ENCODE results near the gene MEOX1. TPM values are rescaled to one million over a fixed set of nuclear protein-coding genes. Genes with fewer than 3 reads are reported as not detected.

MEOX1 gene
- total RNA-seq, 1 experiment from 2014 or later: not detected

GRCh38 chr17:43710101-43710500 is 48.4 kb upstream of the MEOX1 start (continued):
- TF ChIP-seq NFYB (CRISPR knock-in tag; conservative IDR thresholded peaks at IDR 0.05; ENCODE audit: low read depth): no peak
- TF ChIP-seq, protein P1, sequence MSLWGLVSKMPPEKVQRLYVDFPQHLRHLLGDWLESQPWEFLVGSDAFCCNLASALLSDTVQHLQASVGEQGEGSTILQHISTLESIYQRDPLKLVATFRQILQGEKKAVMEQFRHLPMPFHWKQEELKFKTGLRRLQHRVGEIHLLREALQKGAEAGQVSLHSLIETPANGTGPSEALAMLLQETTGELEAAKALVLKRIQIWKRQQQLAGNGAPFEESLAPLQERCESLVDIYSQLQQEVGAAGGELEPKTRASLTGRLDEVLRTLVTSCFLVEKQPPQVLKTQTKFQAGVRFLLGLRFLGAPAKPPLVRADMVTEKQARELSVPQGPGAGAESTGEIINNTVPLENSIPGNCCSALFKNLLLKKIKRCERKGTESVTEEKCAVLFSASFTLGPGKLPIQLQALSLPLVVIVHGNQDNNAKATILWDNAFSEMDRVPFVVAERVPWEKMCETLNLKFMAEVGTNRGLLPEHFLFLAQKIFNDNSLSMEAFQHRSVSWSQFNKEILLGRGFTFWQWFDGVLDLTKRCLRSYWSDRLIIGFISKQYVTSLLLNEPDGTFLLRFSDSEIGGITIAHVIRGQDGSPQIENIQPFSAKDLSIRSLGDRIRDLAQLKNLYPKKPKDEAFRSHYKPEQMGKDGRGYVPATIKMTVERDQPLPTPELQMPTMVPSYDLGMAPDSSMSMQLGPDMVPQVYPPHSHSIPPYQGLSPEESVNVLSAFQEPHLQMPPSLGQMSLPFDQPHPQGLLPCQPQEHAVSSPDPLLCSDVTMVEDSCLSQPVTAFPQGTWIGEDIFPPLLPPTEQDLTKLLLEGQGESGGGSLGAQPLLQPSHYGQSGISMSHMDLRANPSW (CRISPR knock-in tag; conservative IDR thresholded peaks at IDR 0.05; ENCODE audit: low read depth): no peak

DNA sequence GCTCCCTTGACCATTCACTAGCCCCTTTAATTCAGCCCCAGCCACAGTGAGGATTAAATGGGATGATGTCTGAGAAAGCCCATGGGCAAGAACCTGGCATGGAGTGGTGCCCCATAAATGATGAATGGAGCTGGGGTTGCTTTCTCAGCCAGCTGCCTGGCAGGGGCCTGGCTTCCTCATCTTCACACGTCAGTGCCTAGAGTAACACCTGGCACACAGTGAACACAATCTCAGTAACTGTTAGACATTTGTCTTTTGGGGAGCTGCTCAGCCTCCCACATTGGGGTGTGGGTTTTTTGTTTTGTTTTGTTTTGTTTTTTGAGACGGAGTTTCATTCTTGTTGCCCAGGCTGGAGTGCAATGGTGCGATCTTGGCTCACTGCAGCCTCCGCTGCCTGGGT is 47.5 kb upstream of the MEOX1 start:
- DNase-seq (ENCODE audit: low spot score) (no peak), ATAC-seq (no peak)
- CTCF ChIA-PET: no interaction called here
- Mint-ChIP-seq H3K9me3 (peaks cover 8% of the 10 kb centered on the region), H3K27ac (no peak overlapping the region), H3K36me3 (no peaks in the 10 kb centered on the region), H3K27me3 (ENCODE audit: low read depth) (peaks cover 34% of the 10 kb centered on the region), H3K4me1 (peaks cover 12% of the 10 kb centered on the region), H3K4me3 (no peak overlapping the region)
- TF ChIP-seq AR (CRISPR knock-in tag; IDR thresholded peaks at IDR 0.05): no peak
- TF ChIP-seq EMX1 (CRISPR knock-in tag; IDR thresholded peaks at IDR 0.05): no peak
- no peak for TF ChIP-seq ERG (CRISPR knock-in tag; IDR thresholded peaks at IDR 0.05)
- TF ChIP-seq FOXP1 (CRISPR knock-in tag; IDR thresholded peaks at IDR 0.05; ENCODE audit: borderline replicate concordance): no peak
- TF ChIP-seq, protein P2, sequence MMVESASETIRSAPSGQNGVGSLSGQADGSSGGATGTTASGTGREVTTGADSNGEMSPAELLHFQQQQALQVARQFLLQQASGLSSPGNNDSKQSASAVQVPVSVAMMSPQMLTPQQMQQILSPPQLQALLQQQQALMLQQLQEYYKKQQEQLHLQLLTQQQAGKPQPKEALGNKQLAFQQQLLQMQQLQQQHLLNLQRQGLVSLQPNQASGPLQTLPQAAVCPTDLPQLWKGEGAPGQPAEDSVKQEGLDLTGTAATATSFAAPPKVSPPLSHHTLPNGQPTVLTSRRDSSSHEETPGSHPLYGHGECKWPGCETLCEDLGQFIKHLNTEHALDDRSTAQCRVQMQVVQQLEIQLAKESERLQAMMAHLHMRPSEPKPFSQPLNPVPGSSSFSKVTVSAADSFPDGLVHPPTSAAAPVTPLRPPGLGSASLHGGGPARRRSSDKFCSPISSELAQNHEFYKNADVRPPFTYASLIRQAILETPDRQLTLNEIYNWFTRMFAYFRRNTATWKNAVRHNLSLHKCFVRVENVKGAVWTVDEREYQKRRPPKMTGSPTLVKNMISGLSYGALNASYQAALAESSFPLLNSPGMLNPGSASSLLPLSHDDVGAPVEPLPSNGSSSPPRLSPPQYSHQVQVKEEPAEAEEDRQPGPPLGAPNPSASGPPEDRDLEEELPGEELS (CRISPR knock-in tag; IDR thresholded peaks at IDR 0.05): no peak
- no peak for TF ChIP-seq NFATC4 (CRISPR knock-in tag; IDR thresholded peaks at IDR 0.05)
- TF ChIP-seq ZNF263 (CRISPR knock-in tag; IDR thresholded peaks at IDR 0.05; ENCODE audit: low read depth): no peak
- TF ChIP-seq, protein P3, sequence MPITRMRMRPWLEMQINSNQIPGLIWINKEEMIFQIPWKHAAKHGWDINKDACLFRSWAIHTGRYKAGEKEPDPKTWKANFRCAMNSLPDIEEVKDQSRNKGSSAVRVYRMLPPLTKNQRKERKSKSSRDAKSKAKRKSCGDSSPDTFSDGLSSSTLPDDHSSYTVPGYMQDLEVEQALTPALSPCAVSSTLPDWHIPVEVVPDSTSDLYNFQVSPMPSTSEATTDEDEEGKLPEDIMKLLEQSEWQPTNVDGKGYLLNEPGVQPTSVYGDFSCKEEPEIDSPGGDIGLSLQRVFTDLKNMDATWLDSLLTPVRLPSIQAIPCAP (CRISPR knock-in tag; IDR thresholded peaks at IDR 0.05): no peak
- TF ChIP-seq, protein P4, sequence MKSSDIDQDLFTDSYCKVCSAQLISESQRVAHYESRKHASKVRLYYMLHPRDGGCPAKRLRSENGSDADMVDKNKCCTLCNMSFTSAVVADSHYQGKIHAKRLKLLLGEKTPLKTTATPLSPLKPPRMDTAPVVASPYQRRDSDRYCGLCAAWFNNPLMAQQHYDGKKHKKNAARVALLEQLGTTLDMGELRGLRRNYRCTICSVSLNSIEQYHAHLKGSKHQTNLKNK (CRISPR knock-in tag; IDR thresholded peaks at IDR 0.05): no peak
- no peak for TF ChIP-seq ZNF219 (CRISPR knock-in tag; IDR thresholded peaks at IDR 0.05; ENCODE audit: borderline replicate concordance)
- POLR2A ChIA-PET: interaction anchor here (1.8 kb wide), 1 partner anchor 46 kb away, joined by 4 read pairs; no protein-coding TSS in a partner anchor

GRCh38 chr17:43707184-43707583 is 45.5 kb upstream of the MEOX1 start:
- ChIA-PET CTCF (no interaction called here), POLR2A (no interaction called here)
- no peak overlapping the region for H3K4me3 Mint-ChIP-seq
- H3K36me3 Mint-ChIP-seq: no peaks in the 10 kb centered on the region
- peaks cover 15% of the 10 kb centered on the region for H3K27me3 Mint-ChIP-seq (ENCODE audit: low read depth)
- peaks cover 8% of the 10 kb centered on the region for H3K4me1 Mint-ChIP-seq
- no peak for DNase-seq (ENCODE audit: low spot score)
- ATAC-seq: no peak
- H3K27ac Mint-ChIP-seq: no peak overlapping the region
- H3K9me3 Mint-ChIP-seq: peaks cover 16% of the 10 kb centered on the region
- TF ChIP-seq TEAD4 (CRISPR knock-in tag; IDR thresholded peaks at IDR 0.05) (no peak), USF2 (CRISPR knock-in tag; IDR thresholded peaks at IDR 0.05) (no peak), GTF2I (CRISPR knock-in tag; conservative IDR thresholded peaks at IDR 0.05) (no peak), ZNF671 (CRISPR knock-in tag; IDR thresholded peaks at IDR 0.05) (no peak)
- TF ChIP-seq, protein P2 (CRISPR knock-in tag; IDR thresholded peaks at IDR 0.05): no peak
- TF ChIP-seq, protein P5, sequence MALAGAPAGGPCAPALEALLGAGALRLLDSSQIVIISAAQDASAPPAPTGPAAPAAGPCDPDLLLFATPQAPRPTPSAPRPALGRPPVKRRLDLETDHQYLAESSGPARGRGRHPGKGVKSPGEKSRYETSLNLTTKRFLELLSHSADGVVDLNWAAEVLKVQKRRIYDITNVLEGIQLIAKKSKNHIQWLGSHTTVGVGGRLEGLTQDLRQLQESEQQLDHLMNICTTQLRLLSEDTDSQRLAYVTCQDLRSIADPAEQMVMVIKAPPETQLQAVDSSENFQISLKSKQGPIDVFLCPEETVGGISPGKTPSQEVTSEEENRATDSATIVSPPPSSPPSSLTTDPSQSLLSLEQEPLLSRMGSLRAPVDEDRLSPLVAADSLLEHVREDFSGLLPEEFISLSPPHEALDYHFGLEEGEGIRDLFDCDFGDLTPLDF (CRISPR knock-in tag; IDR thresholded peaks at IDR 0.05): no peak
